HEK293 (cell line): ENCODE measurements around the gene TMEM143.

Experiments used
- CTCF ChIA-PET: fragments of 350-600 bp; formaldehyde crosslinking; extraction: SDS; loops from one replicate; lab custom pipeline; 2021; ENCODE audit warnings: antibody characterized with exemption; lab: Yijun Ruan, JAX
- POLR2A ChIA-PET: fragments of 300-600 bp; formaldehyde crosslinking; extraction: SDS; loops from one replicate; lab custom pipeline; 2020; ENCODE audit warnings: antibody characterized with exemption, inconsistent platforms; lab: Yijun Ruan, JAX
- H3K27ac ChIP-seq: fragments of 200-500 bp; sonication (Bioruptor generic); 2 replicates; pipeline ENCODE4 v1.5.1; 2014; ENCODE audit warnings: low read depth, low read length, control low read depth, inconsistent platforms; ENCODE audit errors: extremely low read depth
- H3K36me3 ChIP-seq, 2 experiments: fragments of 200-500 bp in 1 of 2; sonication (Bioruptor generic) in 1 of 2; 1 replicate in 1 of 2; 2 replicates in 1 of 2; pipeline ENCODE4 v1.5.1; 2014 to 2017; ENCODE audit warnings: inconsistent platforms in 2 of 2, low read length in 2 of 2; ENCODE audit not compliant: control insufficient read depth in 2 of 2, insufficient read depth in 1 of 2
- H3K4me1 ChIP-seq: fragments of 200-500 bp; sonication (Bioruptor generic); 2 replicates; pipeline ENCODE4 v1.5.1; 2014; ENCODE audit warnings: mild to moderate bottlenecking, low read length, inconsistent platforms; ENCODE audit not compliant: control insufficient read depth, insufficient read depth
- H3K4me3 ChIP-seq: 2 replicates; pipeline ENCODE4 v1.5.1; 2011; ENCODE audit warnings: low read depth, mild to moderate bottlenecking, control low read depth, low read length, moderate library complexity
- H3K9me3 ChIP-seq: fragments of 200-500 bp; sonication (Bioruptor generic); 2 replicates; pipeline ENCODE4 v1.5.1; 2014; ENCODE audit warnings: low read depth, low read length, inconsistent platforms; ENCODE audit not compliant: control insufficient read depth, insufficient read depth
- HOXA7 ChIP-seq: sonication (generic); formaldehyde crosslinking; IDR thresholded peaks from 2 replicates; pipeline ENCODE4 v1.8.1; 2022; ENCODE audit warnings: missing genetic modification reagents, borderline replicate concordance
- HOXD13 ChIP-seq: sonication (generic); formaldehyde crosslinking; IDR thresholded peaks from 2 replicates; pipeline ENCODE4 v1.8.0; 2022; ENCODE audit warnings: missing genetic modification reagents, borderline replicate concordance
- MZF1 ChIP-seq: fragments of 450-650 bp; formaldehyde crosslinking; IDR thresholded peaks from 2 replicates; pipeline ENCODE4 v1.5.1; 2017; ENCODE audit warnings: missing biosample characterization, missing genetic modification characterization, borderline replicate concordance
- SALL2 ChIP-seq: fragments of 450-650 bp; formaldehyde crosslinking; IDR thresholded peaks from 2 replicates; pipeline ENCODE4 v1.5.0; 2017; ENCODE audit warnings: missing biosample characterization, mild to moderate bottlenecking, missing genetic modification characterization, borderline replicate concordance
- WT1 ChIP-seq: fragments of 450-650 bp; formaldehyde crosslinking; IDR thresholded peaks from 2 replicates; pipeline ENCODE4 v1.5.1; 2016; ENCODE audit warnings: missing biosample characterization, missing genetic modification characterization
- ZBTB48 ChIP-seq: fragments of 450-650 bp; formaldehyde crosslinking; IDR thresholded peaks from 2 replicates; pipeline ENCODE4 v1.5.1; 2016; ENCODE audit warnings: missing biosample characterization, missing genetic modification characterization
- ZNF112 ChIP-seq: fragments of 450-650 bp; formaldehyde crosslinking; IDR thresholded peaks from 2 replicates; pipeline ENCODE4 v1.5.0; 2017; ENCODE audit warnings: missing biosample characterization, missing genetic modification characterization
- ZNF133 ChIP-seq: fragments of 450-650 bp; formaldehyde crosslinking; IDR thresholded peaks from 2 replicates; pipeline ENCODE4 v1.5.1; 2016; ENCODE audit warnings: missing biosample characterization, missing genetic modification characterization
- ZNF184 ChIP-seq: fragments of 450-650 bp; IDR thresholded peaks from 2 replicates; pipeline ENCODE4 v1.5.1; 2018; ENCODE audit warnings: missing biosample characterization, mild to moderate bottlenecking, missing genetic modification characterization
- ZNF202 ChIP-seq: fragments of 450-650 bp; formaldehyde crosslinking; IDR thresholded peaks from 2 replicates; pipeline ENCODE4 v1.5.1; 2016; ENCODE audit warnings: missing biosample characterization, missing genetic modification characterization, borderline replicate concordance
- ZNF366 ChIP-seq: fragments of 450-650 bp; formaldehyde crosslinking; conservative IDR thresholded peaks from 2 replicates; pipeline ENCODE4 v1.5.1; 2016; ENCODE audit warnings: missing biosample characterization, missing genetic modification characterization
- ZNF37A ChIP-seq: fragments of 450-650 bp; IDR thresholded peaks from 2 replicates; pipeline ENCODE4 v1.5.1; 2018; ENCODE audit warnings: missing biosample characterization, missing genetic modification characterization
- ZNF561 ChIP-seq: fragments of 450-650 bp; IDR thresholded peaks from 2 replicates; pipeline ENCODE4 v1.5.1; 2018; ENCODE audit warnings: missing biosample characterization, missing genetic modification characterization, borderline replicate concordance
- ZNF664 ChIP-seq: fragments of 450-650 bp; formaldehyde crosslinking; IDR thresholded peaks from 2 replicates; pipeline ENCODE4 v1.5.1; 2016; ENCODE audit warnings: missing biosample characterization, missing genetic modification characterization
- ZNF791 ChIP-seq: fragments of 450-650 bp; formaldehyde crosslinking; IDR thresholded peaks from 2 replicates; pipeline ENCODE4 v1.5.1; 2016; ENCODE audit warnings: missing biosample characterization, missing genetic modification characterization
- ZNF792 ChIP-seq: fragments of 450-650 bp; formaldehyde crosslinking; IDR thresholded peaks from 2 replicates; pipeline ENCODE4 v1.5.1; 2016; ENCODE audit warnings: missing biosample characterization, missing genetic modification characterization
- TF ChIP-seq, protein P1 (sequence below): fragments of 450-650 bp; formaldehyde crosslinking; IDR thresholded peaks from 2 replicates; pipeline ENCODE4 v1.5.1; 2016; ENCODE audit warnings: missing biosample characterization, missing genetic modification characterization
- TF ChIP-seq, protein P2 (sequence below): fragments of 450-650 bp; formaldehyde crosslinking; conservative IDR thresholded peaks from 2 replicates; pipeline ENCODE4 v1.5.1; 2016; ENCODE audit warnings: low read depth, missing biosample characterization, missing genetic modification characterization
- TF ChIP-seq, protein P3 (sequence below): fragments of 450-650 bp; formaldehyde crosslinking; IDR thresholded peaks from 2 replicates; pipeline ENCODE4 v1.5.1; 2017; ENCODE audit warnings: missing biosample characterization, missing genetic modification characterization

TMEM143 gene

DNA sequence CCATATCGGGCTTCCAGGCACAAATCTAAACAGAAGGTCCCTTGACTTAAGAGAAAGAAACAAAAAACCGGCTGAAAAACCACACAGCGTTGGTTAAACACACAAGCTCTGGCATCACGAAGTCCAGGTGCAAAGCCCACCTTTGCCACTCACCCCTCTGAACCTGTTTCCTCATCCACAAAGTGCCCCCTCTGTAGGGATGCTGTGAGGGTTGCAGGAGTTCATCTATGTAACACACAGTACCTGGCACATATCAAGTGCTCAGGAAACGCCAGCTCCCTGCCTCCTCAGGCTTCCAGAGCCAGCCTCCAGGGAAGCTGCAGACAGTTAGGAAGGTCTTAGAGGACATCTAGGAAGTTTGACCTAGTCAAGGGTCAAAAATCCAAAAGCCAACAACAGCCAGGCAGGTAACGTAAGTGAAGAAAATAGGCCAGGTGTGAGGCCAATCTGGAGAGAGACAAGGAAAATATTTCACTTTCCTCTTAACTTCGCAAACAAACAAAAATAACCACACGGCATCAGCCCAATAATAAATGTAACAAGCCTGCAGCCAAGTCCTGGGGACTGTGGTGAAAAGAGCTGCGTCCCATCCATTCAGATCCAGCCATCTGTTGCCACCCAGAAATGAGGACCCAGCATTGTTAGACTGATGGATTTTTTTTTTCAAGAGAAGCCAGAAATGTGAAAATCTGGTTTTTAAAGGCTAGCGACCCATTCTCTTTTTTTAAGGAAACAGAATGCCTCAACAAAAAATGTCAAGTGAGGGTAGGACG, 17.6 kb upstream of the TMEM143 start:
- H3K4me3 ChIP-seq: no peak overlapping the region
- no peaks in the 10 kb centered on the region for H3K4me1 ChIP-seq
- no peak overlapping the region for H3K27ac ChIP-seq
- TF ChIP-seq ZNF664 (tag by site-specific recombination) (peak; percentile 48; the same call in 1 of the 2 replicates), MZF1 (tag by site-specific recombination) (no peak)
- ChIA-PET POLR2A (interaction anchor here (0.7 to 3.0 kb wide), 6 partner anchors 8 to 1332 kb away, joined by 3 to 14 read pairs (median 4); partner anchors contain the start of gene KDELR1), CTCF (interaction anchor here (0.9 to 2.0 kb wide), 2 partner anchors 10 to 61 kb away, joined by 3 to 14 read pairs; partner anchors contain the start of gene KDELR1)
- H3K9me3 ChIP-seq: no peaks in the 10 kb centered on the region
- peaks cover 41 to 47% of the 10 kb centered on the region in 2 experiments for H3K36me3 ChIP-seq

DNA sequence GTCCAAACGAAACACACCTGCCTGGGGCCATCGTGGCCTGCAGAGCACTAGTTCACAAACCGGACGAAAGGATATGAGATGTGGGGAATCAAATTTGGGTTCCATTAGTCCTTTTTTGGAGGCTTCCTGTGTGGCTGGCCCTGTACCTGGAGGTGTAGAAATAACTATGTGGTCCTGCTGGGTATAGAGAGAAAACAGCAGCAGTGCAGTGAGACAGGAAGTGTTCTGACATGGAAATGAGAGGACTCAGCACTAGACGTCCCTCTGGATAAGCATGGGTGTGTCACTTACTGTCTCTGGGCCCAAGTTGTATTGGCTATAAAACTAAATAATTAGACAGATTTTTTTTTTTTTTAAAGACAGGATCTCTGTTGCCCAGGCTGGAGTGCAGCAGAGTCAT, 15.3 kb upstream of the TMEM143 start:
- ChIA-PET POLR2A (interaction anchor here (0.6 to 3.0 kb wide), 2 partner anchors 12 to 15 kb away, joined by 8 to 14 read pairs; partner anchors contain the start of genes KDELR1, SYNGR4 and TMEM143), CTCF (no interaction called here)
- H3K27ac ChIP-seq: no peak overlapping the region; the same call in 1 of the 2 replicates
- TF ChIP-seq ZNF791 (tag by site-specific recombination): no peak
- TF ChIP-seq ZNF133 (tag by site-specific recombination): no peak
- no peak for TF ChIP-seq ZNF202 (tag by site-specific recombination)
- TF ChIP-seq ZNF664 (tag by site-specific recombination): no peak
- TF ChIP-seq ZNF561 (tag by site-specific recombination): no peak
- no peak for TF ChIP-seq WT1
- TF ChIP-seq, all 188 proteins: peak for 0
- Histone ChIP-seq H3K4me3 (no peak overlapping the region), H3K36me3 (peaks cover 18 to 24% of the 10 kb centered on the region in 2 experiments), H3K9me3 (no peaks in the 10 kb centered on the region), H3K4me1 (no peaks in the 10 kb centered on the region)

DNA sequence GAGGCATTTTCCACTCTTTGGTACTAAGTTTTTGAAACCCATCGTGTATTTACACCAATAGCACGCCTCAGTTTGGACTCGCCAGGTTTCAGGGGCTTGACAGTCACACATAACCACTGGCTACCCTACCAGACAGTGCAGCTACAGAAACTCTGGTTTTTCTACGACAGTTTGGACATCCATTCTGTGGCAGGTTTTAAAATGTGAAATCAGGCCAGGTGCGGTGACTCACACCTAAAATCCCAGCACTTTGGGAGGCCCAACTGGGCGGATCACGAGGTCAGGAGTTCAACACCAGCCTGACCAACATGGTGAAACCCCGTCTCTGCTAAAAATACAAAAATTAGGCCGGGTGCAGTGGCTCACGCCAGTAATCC, 14.4 kb upstream of the TMEM143 start:
- Histone ChIP-seq H3K27ac (no peak overlapping the region), H3K36me3 (peaks cover 10 to 16% of the 10 kb centered on the region in 2 experiments), H3K4me1 (peaks cover 5% of the 10 kb centered on the region), H3K4me3 (no peak overlapping the region), H3K9me3 (no peaks in the 10 kb centered on the region)
- CTCF ChIA-PET: no interaction called here
- TF ChIP-seq SALL2 (tag by site-specific recombination) (no peak), ZNF366 (tag by site-specific recombination) (no peak), ZNF37A (tag by site-specific recombination) (no peak), ZNF112 (no peak), ZNF792 (no peak), ZNF184 (tag by site-specific recombination) (no peak), HOXA7 (CRISPR knock-in tag) (no peak), HOXD13 (CRISPR knock-in tag) (no peak), ZBTB48 (no peak)
- TF ChIP-seq, protein P1, sequence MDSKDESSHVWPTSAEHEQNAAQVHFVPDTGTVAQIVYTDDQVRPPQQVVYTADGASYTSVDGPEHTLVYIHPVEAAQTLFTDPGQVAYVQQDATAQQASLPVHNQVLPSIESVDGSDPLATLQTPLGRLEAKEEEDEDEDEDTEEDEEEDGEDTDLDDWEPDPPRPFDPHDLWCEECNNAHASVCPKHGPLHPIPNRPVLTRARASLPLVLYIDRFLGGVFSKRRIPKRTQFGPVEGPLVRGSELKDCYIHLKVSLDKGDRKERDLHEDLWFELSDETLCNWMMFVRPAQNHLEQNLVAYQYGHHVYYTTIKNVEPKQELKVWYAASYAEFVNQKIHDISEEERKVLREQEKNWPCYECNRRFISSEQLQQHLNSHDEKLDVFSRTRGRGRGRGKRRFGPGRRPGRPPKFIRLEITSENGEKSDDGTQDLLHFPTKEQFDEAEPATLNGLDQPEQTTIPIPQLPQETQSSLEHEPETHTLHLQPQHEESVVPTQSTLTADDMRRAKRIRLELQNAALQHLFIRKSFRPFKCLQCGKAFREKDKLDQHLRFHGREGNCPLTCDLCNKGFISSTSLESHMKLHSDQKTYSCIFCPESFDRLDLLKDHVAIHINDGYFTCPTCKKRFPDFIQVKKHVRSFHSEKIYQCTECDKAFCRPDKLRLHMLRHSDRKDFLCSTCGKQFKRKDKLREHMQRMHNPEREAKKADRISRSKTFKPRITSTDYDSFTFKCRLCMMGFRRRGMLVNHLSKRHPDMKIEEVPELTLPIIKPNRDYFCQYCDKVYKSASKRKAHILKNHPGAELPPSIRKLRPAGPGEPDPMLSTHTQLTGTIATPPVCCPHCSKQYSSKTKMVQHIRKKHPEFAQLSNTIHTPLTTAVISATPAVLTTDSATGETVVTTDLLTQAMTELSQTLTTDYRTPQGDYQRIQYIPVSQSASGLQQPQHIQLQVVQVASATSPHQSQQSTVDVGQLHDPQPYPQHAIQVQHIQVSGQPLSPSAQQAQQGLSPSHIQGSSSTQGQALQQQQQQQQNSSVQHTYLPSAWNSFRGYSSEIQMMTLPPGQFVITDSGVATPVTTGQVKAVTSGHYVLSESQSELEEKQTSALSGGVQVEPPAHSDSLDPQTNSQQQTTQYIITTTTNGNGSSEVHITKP: no peak
- TF ChIP-seq, protein P2, sequence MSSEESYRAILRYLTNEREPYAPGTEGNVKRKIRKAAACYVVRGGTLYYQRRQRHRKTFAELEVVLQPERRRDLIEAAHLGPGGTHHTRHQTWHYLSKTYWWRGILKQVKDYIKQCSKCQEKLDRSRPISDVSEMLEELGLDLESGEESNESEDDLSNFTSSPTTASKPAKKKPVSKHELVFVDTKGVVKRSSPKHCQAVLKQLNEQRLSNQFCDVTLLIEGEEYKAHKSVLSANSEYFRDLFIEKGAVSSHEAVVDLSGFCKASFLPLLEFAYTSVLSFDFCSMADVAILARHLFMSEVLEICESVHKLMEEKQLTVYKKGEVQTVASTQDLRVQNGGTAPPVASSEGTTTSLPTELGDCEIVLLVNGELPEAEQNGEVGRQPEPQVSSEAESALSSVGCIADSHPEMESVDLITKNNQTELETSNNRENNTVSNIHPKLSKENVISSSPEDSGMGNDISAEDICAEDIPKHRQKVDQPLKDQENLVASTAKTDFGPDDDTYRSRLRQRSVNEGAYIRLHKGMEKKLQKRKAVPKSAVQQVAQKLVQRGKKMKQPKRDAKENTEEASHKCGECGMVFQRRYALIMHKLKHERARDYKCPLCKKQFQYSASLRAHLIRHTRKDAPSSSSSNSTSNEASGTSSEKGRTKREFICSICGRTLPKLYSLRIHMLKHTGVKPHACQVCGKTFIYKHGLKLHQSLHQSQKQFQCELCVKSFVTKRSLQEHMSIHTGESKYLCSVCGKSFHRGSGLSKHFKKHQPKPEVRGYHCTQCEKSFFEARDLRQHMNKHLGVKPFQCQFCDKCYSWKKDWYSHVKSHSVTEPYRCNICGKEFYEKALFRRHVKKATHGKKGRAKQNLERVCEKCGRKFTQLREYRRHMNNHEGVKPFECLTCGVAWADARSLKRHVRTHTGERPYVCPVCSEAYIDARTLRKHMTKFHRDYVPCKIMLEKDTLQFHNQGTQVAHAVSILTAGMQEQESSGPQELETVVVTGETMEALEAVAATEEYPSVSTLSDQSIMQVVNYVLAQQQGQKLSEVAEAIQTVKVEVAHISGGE: no peak
- TF ChIP-seq, protein P3, sequence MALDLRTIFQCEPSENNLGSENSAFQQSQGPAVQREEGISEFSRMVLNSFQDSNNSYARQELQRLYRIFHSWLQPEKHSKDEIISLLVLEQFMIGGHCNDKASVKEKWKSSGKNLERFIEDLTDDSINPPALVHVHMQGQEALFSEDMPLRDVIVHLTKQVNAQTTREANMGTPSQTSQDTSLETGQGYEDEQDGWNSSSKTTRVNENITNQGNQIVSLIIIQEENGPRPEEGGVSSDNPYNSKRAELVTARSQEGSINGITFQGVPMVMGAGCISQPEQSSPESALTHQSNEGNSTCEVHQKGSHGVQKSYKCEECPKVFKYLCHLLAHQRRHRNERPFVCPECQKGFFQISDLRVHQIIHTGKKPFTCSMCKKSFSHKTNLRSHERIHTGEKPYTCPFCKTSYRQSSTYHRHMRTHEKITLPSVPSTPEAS: no peak
- POLR2A ChIA-PET: no interaction called here
